GM12891 (cell line): Measurements from ENCODE around the gene PSMD13.

Source experiments
- PAX5 ChIP-seq: IDR thresholded peaks from 2 replicates; pipeline ENCODE4 v1.6.1; 2011; ENCODE audit warnings: low read length, moderate library complexity, mild to moderate bottlenecking; ENCODE audit not compliant: insufficient read depth, severe bottlenecking
- POLR2A ChIP-seq: IDR thresholded peaks from 2 replicates; pipeline ENCODE4 v1.6.1; 2011; ENCODE audit warnings: low read depth, low read length, control low read depth
- POLR2AphosphoS5 ChIP-seq: IDR thresholded peaks from 2 replicates; pipeline ENCODE4 v1.6.1; 2011; ENCODE audit warnings: low read depth, low read length, control low read depth
- TAF1 ChIP-seq: IDR thresholded peaks from 2 replicates; pipeline ENCODE4 v1.6.1; 2011; ENCODE audit warnings: low read depth, low read length, control low read depth

- TF ChIP-seq TAF1: no peak
- no peak for TF ChIP-seq POLR2A
- no peak for TF ChIP-seq POLR2AphosphoS5
- no peak for TF ChIP-seq PAX5
Measured at GRCh38 chr11:196786-197731, 39.7 kb upstream of the PSMD13 start.
